K562 (cell line): Measurements from ENCODE around the gene CDCA3.

Experiments used
- MTA3 ChIP-seq: fragments of 450-650 bp; formaldehyde crosslinking; IDR thresholded peaks from 2 replicates; pipeline ENCODE4 v1.6.1; 2017; ENCODE audit warnings: mild to moderate bottlenecking, borderline replicate concordance
- PHF20 ChIP-seq: fragments of 450-650 bp; IDR thresholded peaks from 2 replicates; pipeline ENCODE4 v1.6.1; 2018; ENCODE audit not compliant: partially characterized antibody

- TF ChIP-seq PHF20 = no peak
- no peak for TF ChIP-seq MTA3
These were observed 36.4 kb upstream of the CDCA3 start for GRCh38 chr12:6887460-6887859.
